Measurements from ENCODE around the gene CDC42BPA.

GRCh38 chr1:227299241-227299627, 19.1 kb downstream of the CDC42BPA start:
- TF ChIP-seq CTCF (IDR thresholded peaks at IDR 0.05) (no peak), POLR2A (IDR thresholded peaks at IDR 0.05) (no peak)

Measured in lower leg skin (tissue), 3 donors.